Trophoblast cell (in vitro differentiated cells and primary cell): ENCODE data around the gene FYN.
"Not testable (repeated sequence)": the region's sequence is repeated elsewhere in the genome, so short reads cannot be mapped to it uniquely, and the experiment has no call there.

ENCODE experiments used
- DNase-seq, 2 donors: peaks; one replicate each; pipeline ENCODE4 v3.0.0-alpha.2; 2016
- H2AFZ ChIP-seq: 2 replicates; pipeline ENCODE4 v1.6.1; 2013; ENCODE audit warnings: low read length, moderate library complexity, mild to moderate bottlenecking; ENCODE audit not compliant: insufficient read depth, poor library complexity
- H2AK5ac ChIP-seq: 2 replicates; pipeline ENCODE4 v1.6.1; 2013; ENCODE audit warnings: mild to moderate bottlenecking, low read length
- H2BK120ac ChIP-seq: 2 replicates; pipeline ENCODE4 v1.6.1; 2013; ENCODE audit warnings: low read length, mild to moderate bottlenecking, moderate library complexity; ENCODE audit not compliant: insufficient read depth, poor library complexity
- H2BK12ac ChIP-seq: 2 replicates; pipeline ENCODE4 v1.6.1; 2013; ENCODE audit warnings: mild to moderate bottlenecking, low read length, moderate library complexity
- H2BK5ac ChIP-seq: 2 replicates; pipeline ENCODE4 v1.6.1; 2013; ENCODE audit warnings: low read length, low read depth, moderate library complexity, mild to moderate bottlenecking; ENCODE audit not compliant: poor library complexity
- H3K14ac ChIP-seq: 2 replicates; pipeline ENCODE4 v1.6.1; 2013; ENCODE audit warnings: mild to moderate bottlenecking, low read length
- H3K18ac ChIP-seq: 2 replicates; pipeline ENCODE4 v1.6.1; 2013; ENCODE audit warnings: mild to moderate bottlenecking, low read length
- H3K23ac ChIP-seq: 2 replicates; pipeline ENCODE4 v1.6.1; 2013; ENCODE audit warnings: low read length
- H3K27ac ChIP-seq: 2 replicates; pipeline ENCODE4 v1.5.1; 2013; ENCODE audit warnings: low read depth, mild to moderate bottlenecking, inconsistent platforms, low read length, moderate library complexity
- H3K27me3 ChIP-seq: 2 replicates; pipeline ENCODE4 v1.6.1; 2013; ENCODE audit warnings: inconsistent platforms, mild to moderate bottlenecking, low read length, moderate library complexity; ENCODE audit not compliant: insufficient read depth
- H3K36me3 ChIP-seq, 2 experiments: 1 replicate in 1 of 2; 2 replicates in 1 of 2; pipeline ENCODE4 v1.6.1; 2013; ENCODE audit warnings: low read length in 2 of 2, mild to moderate bottlenecking in 2 of 2, moderate library complexity in 1 of 2; ENCODE audit not compliant: insufficient read depth in 2 of 2, control insufficient read depth in 1 of 2
- H3K4ac ChIP-seq: 2 replicates; pipeline ENCODE4 v1.6.1; 2013; ENCODE audit warnings: low read depth, mild to moderate bottlenecking, low read length, moderate library complexity
- H3K4me1 ChIP-seq, 2 experiments: 1 replicate in 1 of 2; 2 replicates in 1 of 2; pipeline ENCODE4 v1.6.1; 2013; ENCODE audit warnings: low read length in 2 of 2, mild to moderate bottlenecking in 2 of 2, moderate library complexity in 1 of 2; ENCODE audit not compliant: insufficient read depth in 2 of 2, control insufficient read depth in 1 of 2
- H3K4me2 ChIP-seq: 2 replicates; pipeline ENCODE4 v1.6.1; 2013; ENCODE audit warnings: inconsistent platforms, mild to moderate bottlenecking, low read length, moderate library complexity
- H3K4me3 ChIP-seq: 2 replicates; pipeline ENCODE4 v1.5.1; 2013; ENCODE audit warnings: mild to moderate bottlenecking, low read depth, low read length, inconsistent platforms
- H3K79me1 ChIP-seq: one replicate; pipeline ENCODE4 v1.6.1; 2013; ENCODE audit warnings: low read length
- H3K79me2 ChIP-seq: 2 replicates; pipeline ENCODE4 v1.6.1; 2013; ENCODE audit warnings: low read length, mild to moderate bottlenecking; ENCODE audit not compliant: control insufficient read depth, insufficient read depth, poor library complexity
- H3K9ac ChIP-seq: 2 replicates; pipeline ENCODE4 v1.6.1; 2013; ENCODE audit warnings: mild to moderate bottlenecking, low read length
- H3K9me3 ChIP-seq: 2 replicates; pipeline ENCODE4 v1.6.1; 2013; ENCODE audit warnings: low read depth, mild to moderate bottlenecking, control low read depth, inconsistent platforms, low read length; ENCODE audit not compliant: insufficient read depth
- H4K12ac ChIP-seq: 2 replicates; pipeline ENCODE4 v1.6.1; 2013; ENCODE audit warnings: low read depth, mild to moderate bottlenecking, low read length, moderate library complexity
- H4K8ac ChIP-seq: 2 replicates; pipeline ENCODE4 v1.6.1; 2013; ENCODE audit warnings: low read depth, mild to moderate bottlenecking, low read length, moderate library complexity
- H4K91ac ChIP-seq: one replicate; pipeline ENCODE4 v1.6.1; 2013; ENCODE audit warnings: low read depth, mild to moderate bottlenecking, low read length, moderate library complexity
- whole genome bisulfite sequencing: extraction: QIAGEN DNeasy Blood & Tissue Kit; methylation state at CpG from one replicate; pipeline ENCODE4 v1.1.7; 2013; ENCODE audit warnings: missing lambda C conversion rate; ENCODE audit not compliant: insufficient read length, insufficient coverage; ENCODE audit errors: extremely low coverage; 5-methylcytosine and 5-hydroxymethylcytosine counted together

Gene FYN

GRCh38 chr6:111786151-111786550 is 87.1 kb downstream of the FYN start:
- not testable (repeated sequence) for H4K8ac ChIP-seq, H3K4ac ChIP-seq, H3K4me3 ChIP-seq, H4K12ac ChIP-seq, H3K79me2 ChIP-seq, H3K27ac ChIP-seq, H3K9ac ChIP-seq, H2BK12ac ChIP-seq, H3K4me2 ChIP-seq, H3K18ac ChIP-seq, DNase-seq, H2BK120ac ChIP-seq, H4K91ac ChIP-seq, H2BK5ac ChIP-seq, H3K27me3 ChIP-seq, H3K4me1 ChIP-seq, H2AK5ac ChIP-seq, H3K23ac ChIP-seq, H3K14ac ChIP-seq, H3K79me1 ChIP-seq, H2AFZ ChIP-seq, H3K36me3 ChIP-seq, H3K9me3 ChIP-seq
- no CpG with 5 or more reads among the region's 2 CpGs for WGBS

GRCh38 chr6:111784433-111784832 is 88.8 kb downstream of the FYN start:
- Histone ChIP-seq H3K9ac (no peak overlapping the region), H3K4me2 (no peak overlapping the region), H3K4me3 (no peak overlapping the region), H2BK12ac (no peak overlapping the region), H2BK5ac (no peak overlapping the region), H3K36me3 (peaks cover 0 to 2% of the 10 kb centered on the region in 2 experiments), H3K79me2 (no peaks in the 10 kb centered on the region), H3K4ac (no peak overlapping the region), H3K9me3 (no peaks in the 10 kb centered on the region), H3K27me3 (no peaks in the 10 kb centered on the region), H2AK5ac (no peak overlapping the region), H3K14ac (no peak overlapping the region), H3K79me1 (no peaks in the 10 kb centered on the region), H2BK120ac (no peak overlapping the region), H4K91ac (no peak overlapping the region), H3K27ac (no peak overlapping the region), H2AFZ (no peak overlapping the region), H3K4me1 (peaks cover 4 to 8% of the 10 kb centered on the region in 2 experiments), H3K18ac (no peak overlapping the region), H4K12ac (no peak overlapping the region), H4K8ac (no peak overlapping the region), H3K23ac (no peak overlapping the region)
- no CpG with 5 or more reads among the region's 2 CpGs for WGBS
- DNase-seq = no peak

GRCh38 chr6:111782887-111783466 is 90.3 kb downstream of the FYN start:
- Histone ChIP-seq H4K12ac (no peak overlapping the region), H3K4me3 (no peak overlapping the region), H3K4me2 (no peak overlapping the region), H3K14ac (no peak overlapping the region), H2BK12ac (no peak overlapping the region), H3K4ac (no peak overlapping the region), H4K91ac (no peak overlapping the region), H2AFZ (no peak overlapping the region), H3K79me2 (no peaks in the 10 kb centered on the region), H3K9ac (no peak overlapping the region), H3K27ac (no peak overlapping the region), H3K9me3 (no peaks in the 10 kb centered on the region), H3K27me3 (no peaks in the 10 kb centered on the region), H2AK5ac (no peak overlapping the region), H2BK120ac (no peak overlapping the region), H2BK5ac (no peak overlapping the region), H3K18ac (no peak overlapping the region), H3K4me1 (peaks cover 4 to 5% of the 10 kb centered on the region in 2 experiments), H3K36me3 (peaks cover under 1 to 2% of the 10 kb centered on the region in 2 experiments), H4K8ac (no peak overlapping the region), H3K23ac (no peak overlapping the region), H3K79me1 (no peaks in the 10 kb centered on the region)
- no peak for DNase-seq
- no CpG with 5 or more reads among the region's 3 CpGs for WGBS

- no peak overlapping the region for H2AFZ ChIP-seq
- H3K9ac ChIP-seq = no peak overlapping the region
- H3K79me2 ChIP-seq = no peaks in the 10 kb centered on the region
- no peak overlapping the region for H3K4ac ChIP-seq
- no peaks in the 10 kb centered on the region for H3K27me3 ChIP-seq
- no peaks in the 10 kb centered on the region for H3K9me3 ChIP-seq
- H3K14ac ChIP-seq = no peak overlapping the region
- H3K36me3 ChIP-seq = peaks cover 2% of the 10 kb centered on the region in 2 experiments
- peaks cover 4 to 5% of the 10 kb centered on the region in 2 experiments for H3K4me1 ChIP-seq
- no peak for DNase-seq
- WGBS = no CpG with 5 or more reads among the region's 5 CpGs
- H3K4me3 ChIP-seq = no peak overlapping the region
- no peak overlapping the region for H4K12ac ChIP-seq
- H3K23ac ChIP-seq = no peak overlapping the region
- H3K79me1 ChIP-seq = no peaks in the 10 kb centered on the region
- no peak overlapping the region for H2AK5ac ChIP-seq
- H3K27ac ChIP-seq = no peak overlapping the region
- H3K18ac ChIP-seq = no peak overlapping the region
- H2BK5ac ChIP-seq = no peak overlapping the region
- H4K8ac ChIP-seq = no peak overlapping the region
- H4K91ac ChIP-seq = no peak overlapping the region
- no peak overlapping the region for H2BK120ac ChIP-seq
- H2BK12ac ChIP-seq = no peak overlapping the region
- no peak overlapping the region for H3K4me2 ChIP-seq
Measured at GRCh38 chr6:111782192-111782809, 91.0 kb downstream of the FYN start.
